Skeletal muscle tissue (tissue), 4 donors: ENCODE results near the gene GABRR1. TPM values are rescaled to one million over a fixed set of nuclear protein-coding genes. Genes with fewer than 3 reads are reported as not detected.
"Not testable (repeated sequence)": the region's sequence is repeated elsewhere in the genome, so short reads cannot be mapped to it uniquely, and the experiment has no call there.

Experiments used
- H3K27ac ChIP-seq: one replicate; pipeline ENCODE4 v1.7.0; 2013; ENCODE audit warnings: mild to moderate bottlenecking, low read depth, low read length, inconsistent platforms
- H3K27me3 ChIP-seq, 3 donors: one replicate each; pipeline ENCODE4 v1.7.0; 2013; ENCODE audit warnings: low read length in 3 of 3; ENCODE audit not compliant: control insufficient read depth in 3 of 3, insufficient read depth in 3 of 3
- H3K36me3 ChIP-seq, 3 donors: one replicate each; pipeline ENCODE4 v1.7.0; 2013; ENCODE audit warnings: low read length in 3 of 3; ENCODE audit not compliant: control insufficient read depth in 3 of 3, insufficient read depth in 3 of 3
- H3K4me1 ChIP-seq, 3 donors: one replicate each; pipeline ENCODE4 v1.7.0; 2013; ENCODE audit warnings: low read length in 3 of 3, mild to moderate bottlenecking in 3 of 3; ENCODE audit not compliant: control insufficient read depth in 3 of 3, insufficient read depth in 3 of 3
- H3K4me3 ChIP-seq, 3 donors: one replicate each; pipeline ENCODE4 v1.7.0; 2013; ENCODE audit warnings: low read length in 3 of 3
- H3K9ac ChIP-seq, 3 donors: one replicate each; pipeline ENCODE4 v1.7.0; 2013; ENCODE audit warnings: low read length in 3 of 3, mild to moderate bottlenecking in 3 of 3, moderate library complexity in 2 of 3, low read depth in 1 of 3
- H3K9me3 ChIP-seq, 3 donors: one replicate each; pipeline ENCODE4 v1.7.0; 2013; ENCODE audit warnings: low read length in 3 of 3; ENCODE audit not compliant: control insufficient read depth in 3 of 3
- total RNA-seq: library from RNA; depleted of rRNA; stranded (reverse); fragments of >200 nt; gene quantifications from one replicate; pipeline ENCODE4 v1.2.3, GENCODE V29; 2014
- donor health status: Osteomylitis.

The GABRR1 gene
- total RNA-seq, 1 donor from 2014 or later = 0.52 TPM

- Histone ChIP-seq H3K27me3 (no peaks in the 10 kb centered on the region), H3K4me1 (no peaks in the 10 kb centered on the region), H3K9me3 (no peaks in the 10 kb centered on the region), H3K4me3 (no peak overlapping the region), H3K9ac (no peak overlapping the region), H3K36me3 (no peaks in the 10 kb centered on the region), H3K27ac (no peak overlapping the region)
Measured at GRCh38 chr6:89251976-89252375, 34.8 kb upstream of the GABRR1 start.

DNA sequence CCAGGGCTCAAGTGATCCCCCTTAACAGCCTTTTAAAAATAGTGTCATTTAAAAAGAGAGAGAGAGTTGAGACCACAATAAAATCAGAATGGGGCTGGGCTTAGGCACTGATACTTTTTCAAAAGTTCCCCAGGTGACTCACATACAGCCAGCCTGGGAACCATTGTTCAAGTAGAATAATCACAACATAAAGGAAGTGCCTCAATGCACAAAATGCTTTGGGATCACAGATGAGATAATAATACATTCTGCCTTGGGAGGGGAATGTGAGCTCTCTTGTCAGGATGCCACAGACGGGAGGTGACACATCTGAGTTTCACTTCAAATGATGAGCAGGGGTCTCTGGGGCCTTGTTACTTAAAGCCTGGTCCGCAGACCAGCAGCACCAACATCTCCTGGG, 34.0 kb upstream of the GABRR1 start:
- Histone ChIP-seq H3K36me3 (no peaks in the 10 kb centered on the region), H3K27ac (no peak overlapping the region), H3K27me3 (no peaks in the 10 kb centered on the region), H3K4me3 (no peak overlapping the region), H3K9me3 (no peaks in the 10 kb centered on the region), H3K4me1 (no peaks in the 10 kb centered on the region), H3K9ac (no peak overlapping the region)

DNA sequence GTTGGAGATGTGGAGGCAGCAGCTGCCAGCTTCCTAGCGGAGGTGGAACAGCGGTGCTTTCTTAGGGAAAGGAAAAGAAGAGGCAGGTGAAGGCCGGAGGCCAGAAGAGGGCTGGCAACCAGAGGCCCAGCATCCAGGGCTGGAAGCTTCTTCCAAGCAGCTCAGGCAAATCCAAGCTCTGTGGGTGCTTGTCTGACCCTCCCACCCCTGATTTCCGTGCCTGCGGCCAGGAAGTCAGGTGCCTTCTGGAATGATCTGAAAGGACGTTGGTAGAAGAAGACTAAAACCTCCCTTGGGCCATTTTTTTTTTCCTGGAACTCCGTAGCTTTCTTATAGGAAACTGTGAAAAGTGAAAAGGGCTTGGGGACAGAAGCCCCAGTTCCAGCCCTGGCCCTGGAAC, 33.1 kb upstream of the GABRR1 start:
- Histone ChIP-seq H3K9me3 (no peaks in the 10 kb centered on the region), H3K4me1 (no peaks in the 10 kb centered on the region), H3K27ac (no peak overlapping the region), H3K9ac (no peak overlapping the region), H3K4me3 (no peak overlapping the region), H3K36me3 (no peaks in the 10 kb centered on the region), H3K27me3 (no peaks in the 10 kb centered on the region)

DNA sequence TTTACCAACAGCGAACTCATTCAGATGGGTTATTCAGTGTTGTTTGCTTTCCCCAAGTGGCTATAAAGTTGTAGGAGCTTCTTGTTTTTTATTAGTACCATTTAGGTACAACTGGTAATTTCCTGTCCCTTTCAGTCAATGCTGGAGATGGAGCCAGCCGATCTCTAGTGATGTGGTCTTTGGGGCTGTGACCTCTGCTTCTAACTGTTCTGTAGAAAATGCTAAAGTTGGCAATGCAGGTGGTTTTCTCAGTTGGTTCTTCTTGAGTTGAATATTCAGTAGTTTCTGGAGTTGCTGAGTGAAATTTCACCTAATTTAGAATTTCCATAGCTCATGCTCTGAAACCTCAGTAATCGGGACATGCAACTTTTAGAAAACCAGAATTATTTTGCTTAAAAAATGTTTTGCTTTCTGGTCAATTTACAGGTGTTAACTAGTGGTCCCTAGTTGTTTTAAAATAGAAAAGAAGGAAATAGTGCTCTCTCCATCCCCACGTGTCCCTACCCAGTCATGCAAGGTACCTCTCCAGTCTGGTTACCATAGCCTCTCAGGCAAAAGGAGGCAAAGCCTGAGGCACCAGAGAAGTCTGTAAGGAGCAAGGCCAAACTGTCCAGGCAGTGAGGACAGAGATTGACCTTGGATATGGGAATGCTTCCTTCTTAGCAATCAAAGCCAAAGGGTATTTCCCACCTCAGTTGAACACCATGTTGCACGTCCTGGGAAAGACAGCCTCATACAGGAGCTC, 27.3 kb upstream of the GABRR1 start:
- Histone ChIP-seq H3K4me1 (peaks cover 0 to 8% (median 0%) of the 10 kb centered on the region in 3 donors), H3K4me3 (no peak overlapping the region), H3K9ac (no peak overlapping the region), H3K9me3 (no peaks in the 10 kb centered on the region), H3K27ac (no peak overlapping the region), H3K36me3 (no peaks in the 10 kb centered on the region), H3K27me3 (no peaks in the 10 kb centered on the region)

- H3K9me3 ChIP-seq = no peaks in the 10 kb centered on the region
- H3K4me3 ChIP-seq = no peak overlapping the region
- H3K36me3 ChIP-seq = no peaks in the 10 kb centered on the region
- H3K27me3 ChIP-seq = no peaks in the 10 kb centered on the region
- no peak overlapping the region for H3K27ac ChIP-seq
- H3K4me1 ChIP-seq = peaks cover 0 to 8% (median 0%) of the 10 kb centered on the region in 3 donors
- H3K9ac ChIP-seq = no peak overlapping the region
Measured at GRCh38 chr6:89243331-89243629, 26.1 kb upstream of the GABRR1 start.

DNA sequence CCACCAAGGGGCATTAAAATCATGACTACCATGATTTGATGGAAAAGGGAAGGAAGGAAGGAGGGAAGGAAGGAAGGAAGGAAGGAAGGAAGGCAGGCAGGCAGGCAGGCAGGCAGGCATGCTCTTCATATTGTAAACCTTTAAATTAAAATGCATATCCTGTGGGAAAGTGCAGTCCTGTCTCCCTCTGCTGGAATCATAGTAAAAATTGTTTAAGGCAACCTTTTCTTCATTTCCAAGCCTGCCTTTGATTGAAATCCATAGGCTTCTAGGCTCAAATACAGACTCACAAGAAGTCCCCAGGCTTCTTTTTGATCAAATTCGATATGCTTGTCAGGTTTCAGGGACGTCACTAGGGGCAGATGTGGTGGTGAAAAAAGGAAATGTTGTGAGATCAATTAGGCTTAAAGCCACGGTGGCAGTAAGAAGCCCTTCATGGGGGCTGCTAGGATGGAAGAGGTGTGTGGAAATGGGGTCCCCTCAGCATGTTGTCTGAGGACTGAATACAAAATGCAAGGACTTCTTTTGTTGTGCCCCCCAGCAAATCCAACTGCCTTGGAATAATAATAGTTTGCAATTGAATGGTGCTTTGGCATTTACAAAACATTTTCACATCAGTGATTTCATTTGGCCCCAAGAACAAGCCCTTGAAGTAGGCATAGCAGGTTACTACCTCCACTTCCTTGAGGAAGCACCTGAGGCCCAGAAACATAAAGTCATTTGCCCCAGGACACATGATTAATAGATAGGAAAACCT, 25.6 kb upstream of the GABRR1 start:
- H3K27ac ChIP-seq = no peak overlapping the region
- H3K36me3 ChIP-seq = no peaks in the 10 kb centered on the region

GRCh38 chr6:89239338-89239737, 22.2 kb upstream of the GABRR1 start:
- Histone ChIP-seq H3K27ac (no peak overlapping the region), H3K27me3 (no peaks in the 10 kb centered on the region)

More for the DNA sequence above, 25.6 kb upstream of the GABRR1 start:
- peak overlapping the region in 2 of 3 donors; percentile 40 to 58 for H3K9ac ChIP-seq
- H3K27me3 ChIP-seq = no peaks in the 10 kb centered on the region
- peaks cover 0 to 8% (median 0%) of the 10 kb centered on the region in 3 donors for H3K4me1 ChIP-seq
- no peak overlapping the region for H3K4me3 ChIP-seq
- H3K9me3 ChIP-seq = no peaks in the 10 kb centered on the region

GRCh38 chr6:89237158-89237557, 20.0 kb upstream of the GABRR1 start:
- H3K36me3 ChIP-seq = no peaks in the 10 kb centered on the region
- no peak overlapping the region for H3K9ac ChIP-seq
- no peaks in the 10 kb centered on the region for H3K9me3 ChIP-seq
- H3K4me1 ChIP-seq = peaks cover 0 to 1% (median 0%) of the 10 kb centered on the region in 3 donors
- H3K4me3 ChIP-seq = no peak overlapping the region
- no peaks in the 10 kb centered on the region for H3K27me3 ChIP-seq
- H3K27ac ChIP-seq = no peak overlapping the region

More at GRCh38 chr6:89239338-89239737, 22.2 kb upstream of the GABRR1 start:
- no peaks in the 10 kb centered on the region for H3K36me3 ChIP-seq
- H3K9me3 ChIP-seq = no peaks in the 10 kb centered on the region
- no peak overlapping the region for H3K4me3 ChIP-seq
- H3K4me1 ChIP-seq = peaks cover 0 to 8% (median 0%) of the 10 kb centered on the region in 3 donors
- H3K9ac ChIP-seq = no peak overlapping the region

DNA sequence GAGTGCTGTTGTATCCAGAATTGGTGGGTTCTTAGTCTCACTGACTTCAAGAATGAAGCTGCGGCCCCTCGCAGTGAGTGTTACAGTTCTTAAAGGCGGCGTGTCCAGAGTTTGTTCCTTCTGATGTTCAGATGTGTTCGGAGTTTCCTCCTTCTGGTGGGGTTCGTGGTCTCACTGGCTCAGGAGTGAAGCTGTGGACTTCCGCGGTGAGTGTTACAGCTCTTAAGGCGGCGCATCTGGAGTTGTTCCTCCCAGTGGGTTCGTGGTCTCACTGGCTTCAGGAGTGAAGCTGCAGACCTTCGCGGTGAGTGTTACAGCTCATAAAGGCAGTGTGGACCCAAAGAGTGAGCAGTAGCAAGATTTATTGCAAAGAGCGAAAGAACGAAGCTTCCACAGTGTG, 16.4 kb upstream of the GABRR1 start:
- not testable (repeated sequence) for H3K36me3 ChIP-seq, H3K27ac ChIP-seq, H3K9ac ChIP-seq, H3K9me3 ChIP-seq, H3K4me3 ChIP-seq, H3K4me1 ChIP-seq, H3K27me3 ChIP-seq

DNA sequence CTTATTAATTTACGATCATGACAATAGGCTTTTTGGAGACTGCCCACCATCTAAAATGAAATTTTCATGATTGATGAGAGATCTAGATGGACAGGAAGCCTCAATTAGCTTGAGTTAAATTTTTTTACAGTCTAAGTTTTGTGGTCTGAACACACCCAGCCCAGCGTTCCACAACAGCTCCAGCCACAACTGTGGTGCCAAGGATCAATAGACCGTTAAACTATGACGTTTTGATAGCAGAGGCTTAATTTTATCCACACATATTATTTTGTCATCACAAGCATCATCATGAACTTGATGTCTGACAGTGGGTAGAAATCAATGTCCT, 5.5 kb upstream of the GABRR1 start:
- Histone ChIP-seq H3K9me3 (no peaks in the 10 kb centered on the region), H3K9ac (no peak overlapping the region), H3K27ac (no peak overlapping the region)

More for the DNA sequence above, 5.5 kb upstream of the GABRR1 start:
- Histone ChIP-seq H3K4me1 (peaks cover 3 to 16% (median 4%) of the 10 kb centered on the region in 3 donors), H3K27me3 (no peaks in the 10 kb centered on the region), H3K36me3 (no peaks in the 10 kb centered on the region), H3K4me3 (no peak overlapping the region)
